ENCODE measurements around the gene DAPP1.
"Not testable (repeated sequence)": the region's sequence is repeated elsewhere in the genome, so short reads cannot be mapped to it uniquely, and the experiment has no call there.

DAPP1 gene

GRCh38 chr4:99825272-99825671 lies 8.6 kb downstream of the DAPP1 start:
- peak; percentile 12 for DNase-seq

GRCh38 chr4:99826016-99826415 lies 9.4 kb downstream of the DAPP1 start:
- DNase-seq, result no peak

GRCh38 chr4:99827454-99827853 lies 10.8 kb downstream of the DAPP1 start:
- peak; percentile 35 for DNase-seq

GRCh38 chr4:99827857-99828256 lies 11.2 kb downstream of the DAPP1 start:
- no peak for DNase-seq

- DNase-seq, result no peak
These were observed 11.8 kb downstream of the DAPP1 start for GRCh38 chr4:99828477-99828876.

- DNase-seq, result not testable (repeated sequence)
These were observed 13.4 kb downstream of the DAPP1 start for GRCh38 chr4:99830051-99830450.

- no peak for DNase-seq
These were observed 15.7 kb downstream of the DAPP1 start for GRCh38 chr4:99832321-99832720.

GRCh38 chr4:99832758-99833157 lies 16.1 kb downstream of the DAPP1 start:
- DNase-seq, result no peak

- no peak for DNase-seq
These were observed 17.1 kb downstream of the DAPP1 start for GRCh38 chr4:99833756-99834155.

GRCh38 chr4:99834569-99834968 lies 17.9 kb downstream of the DAPP1 start:
- no peak for DNase-seq

GRCh38 chr4:99835942-99836341 lies 19.3 kb downstream of the DAPP1 start:
- DNase-seq, result no peak

- no peak for DNase-seq
These were observed 22.3 kb downstream of the DAPP1 start for GRCh38 chr4:99838927-99839326.

GRCh38 chr4:99841129-99841528 lies 24.5 kb downstream of the DAPP1 start:
- DNase-seq, result no peak

- DNase-seq, result no peak
These were observed 26.8 kb downstream of the DAPP1 start for GRCh38 chr4:99843413-99843812.

- DNase-seq, result no peak
These were observed 27.4 kb downstream of the DAPP1 start for GRCh38 chr4:99844048-99844447.

- DNase-seq, result no peak
These were observed 28.6 kb downstream of the DAPP1 start for GRCh38 chr4:99845179-99845578.

- no peak for DNase-seq
These were observed 29.3 kb downstream of the DAPP1 start for GRCh38 chr4:99845708-99846469.

GRCh38 chr4:99846891-99847290 lies 30.3 kb downstream of the DAPP1 start:
- DNase-seq, result no peak

- no peak for DNase-seq
These were observed 30.8 kb downstream of the DAPP1 start for GRCh38 chr4:99847362-99847976.

- no peak for DNase-seq
These were observed 32.0 kb downstream of the DAPP1 start for GRCh38 chr4:99848591-99849001.

- DNase-seq, result no peak
These were observed 35.6 kb downstream of the DAPP1 start for GRCh38 chr4:99852199-99852749.

- no peak for DNase-seq
These were observed 36.6 kb downstream of the DAPP1 start for GRCh38 chr4:99853190-99853589.

- no peak for DNase-seq
These were observed 37.4 kb downstream of the DAPP1 start for GRCh38 chr4:99853999-99854398.

- DNase-seq, result peak; percentile 71
These were observed 39.1 kb downstream of the DAPP1 start for GRCh38 chr4:99855678-99856077.
